HCT116 (cell line): Measurements from ENCODE around the gene ITGA11.

Source experiments
- EZH2phosphoT487 ChIP-seq: fragments of 200-600 bp; IDR thresholded peaks from 2 replicates; pipeline ENCODE4 v1.6.1; 2018; ENCODE audit warnings: antibody characterized with exemption, borderline replicate concordance
- POLR2A ChIP-seq: IDR thresholded peaks from 2 replicates; pipeline ENCODE4 v1.7.0; 2011; ENCODE audit warnings: borderline replicate concordance; ENCODE audit not compliant: insufficient read depth, insufficient read length; ENCODE audit errors: extremely low read depth

- no peak for TF ChIP-seq EZH2phosphoT487
- no peak for TF ChIP-seq POLR2A
Observed at GRCh38 chr15:68427963-68428362, 4.0 kb downstream of the ITGA11 start.
